ENCODE data around the gene BBS9.

Gene BBS9

DNA sequence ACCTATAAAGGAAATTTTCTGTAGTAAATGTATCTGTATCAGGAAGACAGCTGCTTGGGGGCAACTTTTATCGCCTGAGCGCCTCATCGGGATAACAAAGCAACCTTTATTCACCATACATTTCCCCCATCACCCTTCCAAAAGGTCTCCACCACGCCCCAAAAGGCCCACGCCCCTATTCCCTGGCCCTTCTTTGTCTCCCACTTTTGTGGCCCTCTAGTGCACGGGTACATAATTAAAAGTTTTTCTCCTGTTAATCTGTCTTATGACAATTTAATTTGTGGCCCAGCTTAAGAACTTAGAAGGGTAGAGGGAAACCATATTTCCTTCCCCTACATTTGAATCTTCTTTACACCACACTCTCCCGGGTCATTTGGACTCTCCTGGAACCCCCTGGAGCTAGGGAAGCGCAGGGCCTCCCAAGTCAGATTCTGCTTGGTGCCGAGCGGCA lies 20.8 kb upstream of the BBS9 start:
- H3K4me3 ChIP-seq (ENCODE audit: low read depth, low read length), result peak overlapping the region; percentile 69
- TF ChIP-seq, protein P1, sequence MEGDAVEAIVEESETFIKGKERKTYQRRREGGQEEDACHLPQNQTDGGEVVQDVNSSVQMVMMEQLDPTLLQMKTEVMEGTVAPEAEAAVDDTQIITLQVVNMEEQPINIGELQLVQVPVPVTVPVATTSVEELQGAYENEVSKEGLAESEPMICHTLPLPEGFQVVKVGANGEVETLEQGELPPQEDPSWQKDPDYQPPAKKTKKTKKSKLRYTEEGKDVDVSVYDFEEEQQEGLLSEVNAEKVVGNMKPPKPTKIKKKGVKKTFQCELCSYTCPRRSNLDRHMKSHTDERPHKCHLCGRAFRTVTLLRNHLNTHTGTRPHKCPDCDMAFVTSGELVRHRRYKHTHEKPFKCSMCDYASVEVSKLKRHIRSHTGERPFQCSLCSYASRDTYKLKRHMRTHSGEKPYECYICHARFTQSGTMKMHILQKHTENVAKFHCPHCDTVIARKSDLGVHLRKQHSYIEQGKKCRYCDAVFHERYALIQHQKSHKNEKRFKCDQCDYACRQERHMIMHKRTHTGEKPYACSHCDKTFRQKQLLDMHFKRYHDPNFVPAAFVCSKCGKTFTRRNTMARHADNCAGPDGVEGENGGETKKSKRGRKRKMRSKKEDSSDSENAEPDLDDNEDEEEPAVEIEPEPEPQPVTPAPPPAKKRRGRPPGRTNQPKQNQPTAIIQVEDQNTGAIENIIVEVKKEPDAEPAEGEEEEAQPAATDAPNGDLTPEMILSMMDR (IDR thresholded peaks at IDR 0.05; ENCODE audit: control insufficient read depth, extremely low read depth, insufficient read depth), result peak; percentile 33; the same call in 1 of the 2 replicates
- no peak for DNase-seq (ENCODE audit: low read depth)

GRCh38 chr7:33109005-33109757 lies 20.2 kb upstream of the BBS9 start, which contains the start of gene RP9:
Gene RP9 (minus strand): TSS chr7:33109404. CDS start chr7:33109372, 32 bp downstream.
- DNase-seq (ENCODE audit: low read depth), result no peak
- TF ChIP-seq, protein P1 (IDR thresholded peaks at IDR 0.05; ENCODE audit: control insufficient read depth, extremely low read depth, insufficient read depth), result peak; percentile 75
- peak within 1 kb of the TSS; percentile 69 for H3K4me3 ChIP-seq (ENCODE audit: low read depth, low read length)

DNA sequence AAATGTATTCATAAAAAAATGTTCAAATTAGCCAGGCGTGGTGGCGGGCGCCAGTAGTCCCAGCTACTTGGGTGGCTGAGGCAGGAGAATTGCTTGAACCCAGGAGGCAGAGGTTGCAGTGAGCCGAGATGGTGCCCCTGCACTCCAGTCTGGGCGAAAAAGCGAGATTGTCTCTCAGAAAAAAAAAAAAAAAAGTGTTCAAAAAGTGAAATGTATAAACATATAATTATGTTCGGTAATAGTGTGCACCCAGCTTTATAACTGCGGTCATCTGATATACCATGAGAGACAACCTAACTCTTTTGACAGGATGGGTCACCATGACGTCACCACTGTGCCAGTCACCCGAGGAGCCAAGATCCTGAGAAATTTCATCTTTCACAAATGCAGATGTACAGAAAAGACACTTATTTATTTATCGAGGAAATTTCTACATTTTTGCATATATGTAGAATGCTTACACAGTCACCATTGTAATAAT lies 19.6 kb upstream of the BBS9 start:
- TF ChIP-seq, protein P1 (IDR thresholded peaks at IDR 0.05; ENCODE audit: control insufficient read depth, extremely low read depth, insufficient read depth), result no peak
- H3K4me3 ChIP-seq (ENCODE audit: low read depth, low read length), result peak overlapping the region; percentile 69
- DNase-seq (ENCODE audit: low read depth), result no peak

DNA sequence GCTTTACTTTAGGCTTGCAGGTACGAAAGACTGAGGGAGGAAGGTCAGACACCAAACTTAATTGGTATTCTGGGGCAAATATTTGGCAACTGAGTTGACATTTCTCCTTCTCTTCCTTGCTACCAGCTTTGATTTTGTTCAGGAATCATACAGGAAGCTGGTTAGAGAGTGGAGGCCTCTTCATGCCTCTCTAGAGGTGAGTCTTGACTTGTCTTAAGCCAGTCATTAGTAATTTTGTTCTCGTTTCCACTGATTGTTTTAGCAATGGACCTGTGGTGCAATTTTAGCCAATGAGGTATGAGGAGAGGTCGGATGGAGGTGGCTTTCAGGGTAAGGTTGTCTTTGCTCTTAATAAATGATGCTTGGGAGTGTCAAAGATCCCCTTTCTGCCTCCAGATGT lies 17.8 kb upstream of the BBS9 start:
- TF ChIP-seq, protein P1 (IDR thresholded peaks at IDR 0.05; ENCODE audit: control insufficient read depth, extremely low read depth, insufficient read depth), result no peak
- no peak for DNase-seq (ENCODE audit: low read depth)
- no peak overlapping the region for H3K4me3 ChIP-seq (ENCODE audit: low read depth, low read length)

- no peak overlapping the region for H3K4me3 ChIP-seq (ENCODE audit: low read depth, low read length)
- DNase-seq (ENCODE audit: low read depth), result no peak
- TF ChIP-seq, protein P1 (IDR thresholded peaks at IDR 0.05; ENCODE audit: control insufficient read depth, extremely low read depth, insufficient read depth), result no peak
These were observed 14.4 kb upstream of the BBS9 start for GRCh38 chr7:33114976-33115375.

DNA sequence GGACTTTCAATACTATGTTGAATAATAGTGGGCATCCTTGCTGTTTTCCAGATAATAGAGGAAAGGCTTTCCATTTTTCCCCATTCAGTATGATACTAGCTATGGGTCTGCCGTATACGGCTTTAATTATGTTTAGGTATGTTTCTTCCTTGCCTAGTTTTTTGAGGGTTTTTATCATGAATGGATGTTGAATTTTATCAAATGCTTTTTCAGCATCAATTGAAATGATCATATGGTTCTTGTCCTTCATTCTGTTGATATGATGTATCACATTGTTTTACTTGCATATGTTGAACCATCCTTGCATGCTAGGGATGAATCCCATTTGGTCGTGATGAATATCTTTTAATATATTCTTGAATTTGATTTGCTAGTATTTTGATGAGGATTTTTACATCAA lies 11.0 kb upstream of the BBS9 start:
- no peak for DNase-seq (ENCODE audit: low read depth)
- TF ChIP-seq, protein P1 (IDR thresholded peaks at IDR 0.05; ENCODE audit: control insufficient read depth, extremely low read depth, insufficient read depth), result no peak
- no peak overlapping the region for H3K4me3 ChIP-seq (ENCODE audit: low read depth, low read length)

Measured in LNCaP clone FGC (cell line).